SK-N-SH treated with all-trans-retinoic acid at 6 μM for 48 hours (cell line): ENCODE measurements around the gene CABLES1.

ENCODE experiments used
- ATAC-seq: fragments of 200-7000 bp; cut with Tn5 transposase; 3 replicates; pipeline ENCODE4 v1.9.1; 2020; ENCODE audit warnings: mild to moderate bottlenecking, moderate library complexity
- ARNTL ChIP-seq: fragments of 450-650 bp; formaldehyde crosslinking; IDR thresholded peaks from 2 replicates; pipeline ENCODE4 v1.5.0; 2020; ENCODE audit warnings: low read depth, mild to moderate bottlenecking, moderate library complexity, borderline replicate concordance
- BACH2 ChIP-seq: fragments of 250-450 bp; sonication (Bioruptor Pico); IDR thresholded peaks from 2 replicates; pipeline ENCODE4 v1.9.0; 2021; ENCODE audit warnings: mild to moderate bottlenecking, borderline replicate concordance
- CREB5 ChIP-seq: fragments of 250-450 bp; sonication (Bioruptor Pico); IDR thresholded peaks from 2 replicates; pipeline ENCODE4 v1.5.1; 2020; ENCODE audit warnings: low read depth, mild to moderate bottlenecking, moderate library complexity
- CSDC2 ChIP-seq: fragments of 250-450 bp; sonication (Bioruptor Pico); IDR thresholded peaks from 2 replicates; pipeline ENCODE4 v1.5.0; 2020; ENCODE audit warnings: mild to moderate bottlenecking, moderate library complexity
- ESRRG ChIP-seq: fragments of 250-450 bp; sonication (Bioruptor Pico); IDR thresholded peaks from 2 replicates; pipeline ENCODE4 v1.6.1; 2021; ENCODE audit warnings: mild to moderate bottlenecking
- GLIS3 ChIP-seq: fragments of 250-450 bp; sonication (Bioruptor Pico); IDR thresholded peaks from 2 replicates; pipeline ENCODE4 v1.5.0; 2020; ENCODE audit warnings: mild to moderate bottlenecking, moderate library complexity
- ISL1 ChIP-seq: fragments of 250-450 bp; sonication (Bioruptor Pico); IDR thresholded peaks from 2 replicates; pipeline ENCODE4 v2.1.2; 2022; ENCODE audit warnings: mild to moderate bottlenecking, moderate library complexity
- OSR1 ChIP-seq: fragments of 250-450 bp; sonication (Bioruptor Pico); IDR thresholded peaks from 2 replicates; pipeline ENCODE4 v1.8.0; 2022; ENCODE audit warnings: moderate library complexity, mild to moderate bottlenecking, inconsistent platforms
- PATZ1 ChIP-seq: fragments of 250-450 bp; sonication (Bioruptor Pico); IDR thresholded peaks from 2 replicates; pipeline ENCODE4 v1.8.0; 2020; ENCODE audit warnings: mild to moderate bottlenecking, moderate library complexity, borderline replicate concordance
- RARB ChIP-seq: fragments of 250-450 bp; sonication (Bioruptor Pico); IDR thresholded peaks from 2 replicates; pipeline ENCODE4 v1.8.0; 2021; ENCODE audit warnings: mild to moderate bottlenecking, moderate library complexity
- SNAI2 ChIP-seq: fragments of 250-450 bp; sonication (Bioruptor Pico); IDR thresholded peaks from 2 replicates; pipeline ENCODE4 v1.5.0; 2020; ENCODE audit warnings: mild to moderate bottlenecking, moderate library complexity
- TCF4 ChIP-seq: fragments of 250-450 bp; sonication (Bioruptor Pico); IDR thresholded peaks from 2 replicates; pipeline ENCODE4 v1.8.0; 2021; ENCODE audit warnings: mild to moderate bottlenecking, moderate library complexity, borderline replicate concordance
- TOX ChIP-seq: fragments of 250-450 bp; sonication (Bioruptor Pico); IDR thresholded peaks from 2 replicates; pipeline ENCODE4 v1.8.0; 2021; ENCODE audit warnings: mild to moderate bottlenecking, moderate library complexity, borderline replicate concordance
- TSHZ2 ChIP-seq: fragments of 250-450 bp; sonication (Bioruptor Pico); IDR thresholded peaks from 2 replicates; pipeline ENCODE4 v1.5.0; 2020; ENCODE audit warnings: mild to moderate bottlenecking, moderate library complexity
- ZC3H10 ChIP-seq: fragments of 250-450 bp; sonication (Bioruptor Pico); IDR thresholded peaks from 2 replicates; pipeline ENCODE4 v1.5.1; 2021; ENCODE audit warnings: mild to moderate bottlenecking, moderate library complexity
- ZFP3 ChIP-seq: fragments of 250-450 bp; sonication (Bioruptor Pico); IDR thresholded peaks from 2 replicates; pipeline ENCODE4 v1.5.0; 2020; ENCODE audit warnings: mild to moderate bottlenecking, moderate library complexity
- ZFP30 ChIP-seq: fragments of 450-650 bp; formaldehyde crosslinking; IDR thresholded peaks from 2 replicates; pipeline ENCODE4 v1.5.0; 2022; ENCODE audit warnings: mild to moderate bottlenecking, moderate library complexity
- ZNF565 ChIP-seq: fragments of 450-650 bp; formaldehyde crosslinking; conservative IDR thresholded peaks from 2 replicates; pipeline ENCODE4 v1.5.0; 2020; ENCODE audit warnings: low read depth, mild to moderate bottlenecking, moderate library complexity
- ZNF70 ChIP-seq: fragments of 450-650 bp; formaldehyde crosslinking; IDR thresholded peaks from 2 replicates; pipeline ENCODE4 v1.5.0; 2020; ENCODE audit warnings: mild to moderate bottlenecking, moderate library complexity
- ZNF8 ChIP-seq: fragments of 450-650 bp; formaldehyde crosslinking; IDR thresholded peaks from 2 replicates; pipeline ENCODE4 v1.5.0; 2020; ENCODE audit warnings: mild to moderate bottlenecking, moderate library complexity
- TF ChIP-seq, protein P1 (sequence below): fragments of 250-450 bp; sonication (Bioruptor Pico); IDR thresholded peaks from 2 replicates; pipeline ENCODE4 v1.5.1; 2021; ENCODE audit warnings: mild to moderate bottlenecking, moderate library complexity
- TF ChIP-seq, protein P2 (sequence below): fragments of 250-450 bp; sonication (Bioruptor Pico); IDR thresholded peaks from 2 replicates; pipeline ENCODE4 v1.8.0; 2021; ENCODE audit warnings: low read depth, mild to moderate bottlenecking, moderate library complexity, borderline replicate concordance

The CABLES1 gene

DNA sequence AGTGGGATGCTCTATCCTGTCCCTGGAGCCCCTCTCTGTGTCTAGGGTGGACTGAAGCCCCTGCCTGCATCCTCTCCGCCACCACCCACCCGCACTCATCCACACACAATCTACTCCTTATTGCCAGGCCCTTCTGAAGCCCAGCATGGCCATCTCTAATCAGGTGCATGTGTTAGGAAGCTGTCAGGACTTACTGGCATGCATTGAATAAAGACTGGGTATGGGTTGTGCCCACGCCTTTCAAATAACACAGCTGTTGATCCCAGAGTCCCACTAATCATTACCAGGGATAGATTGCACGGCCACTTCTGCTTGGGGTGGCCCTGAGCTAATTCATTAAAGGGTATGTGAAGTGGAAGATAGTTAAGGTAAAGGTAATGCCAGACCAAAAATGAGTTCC is 88.4 kb downstream of the CABLES1 start (continued):
- TF ChIP-seq, protein P1, sequence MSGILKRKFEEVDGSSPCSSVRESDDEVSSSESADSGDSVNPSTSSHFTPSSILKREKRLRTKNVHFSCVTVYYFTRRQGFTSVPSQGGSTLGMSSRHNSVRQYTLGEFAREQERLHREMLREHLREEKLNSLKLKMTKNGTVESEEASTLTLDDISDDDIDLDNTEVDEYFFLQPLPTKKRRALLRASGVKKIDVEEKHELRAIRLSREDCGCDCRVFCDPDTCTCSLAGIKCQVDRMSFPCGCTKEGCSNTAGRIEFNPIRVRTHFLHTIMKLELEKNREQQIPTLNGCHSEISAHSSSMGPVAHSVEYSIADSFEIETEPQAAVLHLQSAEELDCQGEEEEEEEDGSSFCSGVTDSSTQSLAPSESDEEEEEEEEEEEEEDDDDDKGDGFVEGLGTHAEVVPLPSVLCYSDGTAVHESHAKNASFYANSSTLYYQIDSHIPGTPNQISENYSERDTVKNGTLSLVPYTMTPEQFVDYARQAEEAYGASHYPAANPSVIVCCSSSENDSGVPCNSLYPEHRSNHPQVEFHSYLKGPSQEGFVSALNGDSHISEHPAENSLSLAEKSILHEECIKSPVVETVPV (CRISPR knock-in tag), result no peak
- TF ChIP-seq CSDC2 (CRISPR knock-in tag) (no peak), ZFP3 (CRISPR knock-in tag) (no peak), SNAI2 (CRISPR knock-in tag) (no peak)

GRCh38 chr18:23225503-23225902 is 90.2 kb downstream of the CABLES1 start:
- peak; percentile 43 for ATAC-seq
- TF ChIP-seq ZNF70 (CRISPR knock-in tag), result no peak
- TF ChIP-seq OSR1 (CRISPR knock-in tag), result no peak
- no peak for TF ChIP-seq ZFP30 (CRISPR knock-in tag)
- TF ChIP-seq SNAI2 (CRISPR knock-in tag), result no peak
- TF ChIP-seq ZC3H10 (CRISPR knock-in tag), result no peak
- no peak for TF ChIP-seq ISL1 (CRISPR knock-in tag)
- no peak for TF ChIP-seq ZNF8
- TF ChIP-seq CREB5, result no peak
- no peak for TF ChIP-seq ZNF565
- TF ChIP-seq, protein P1 (CRISPR knock-in tag), result no peak
- TF ChIP-seq TCF4 (CRISPR knock-in tag), result no peak
- TF ChIP-seq CSDC2 (CRISPR knock-in tag), result no peak
- TF ChIP-seq RARB, result no peak
- no peak for TF ChIP-seq BACH2 (CRISPR knock-in tag)
- no peak for TF ChIP-seq ARNTL (CRISPR knock-in tag)
- TF ChIP-seq PATZ1, result no peak
- no peak for TF ChIP-seq ZFP3 (CRISPR knock-in tag)
- TF ChIP-seq GLIS3, result no peak
- no peak for TF ChIP-seq ESRRG
- TF ChIP-seq, protein P2, sequence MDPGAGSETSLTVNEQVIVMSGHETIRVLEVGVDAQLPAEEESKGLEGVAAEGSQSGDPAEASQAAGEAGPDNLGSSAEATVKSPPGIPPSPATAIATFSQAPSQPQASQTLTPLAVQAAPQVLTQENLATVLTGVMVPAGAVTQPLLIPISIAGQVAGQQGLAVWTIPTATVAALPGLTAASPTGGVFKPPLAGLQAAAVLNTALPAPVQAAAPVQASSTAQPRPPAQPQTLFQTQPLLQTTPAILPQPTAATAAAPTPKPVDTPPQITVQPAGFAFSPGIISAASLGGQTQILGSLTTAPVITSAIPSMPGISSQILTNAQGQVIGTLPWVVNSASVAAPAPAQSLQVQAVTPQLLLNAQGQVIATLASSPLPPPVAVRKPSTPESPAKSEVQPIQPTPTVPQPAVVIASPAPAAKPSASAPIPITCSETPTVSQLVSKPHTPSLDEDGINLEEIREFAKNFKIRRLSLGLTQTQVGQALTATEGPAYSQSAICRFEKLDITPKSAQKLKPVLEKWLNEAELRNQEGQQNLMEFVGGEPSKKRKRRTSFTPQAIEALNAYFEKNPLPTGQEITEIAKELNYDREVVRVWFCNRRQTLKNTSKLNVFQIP (CRISPR knock-in tag), result no peak
- TF ChIP-seq, all 23 proteins: peak for 0

DNA sequence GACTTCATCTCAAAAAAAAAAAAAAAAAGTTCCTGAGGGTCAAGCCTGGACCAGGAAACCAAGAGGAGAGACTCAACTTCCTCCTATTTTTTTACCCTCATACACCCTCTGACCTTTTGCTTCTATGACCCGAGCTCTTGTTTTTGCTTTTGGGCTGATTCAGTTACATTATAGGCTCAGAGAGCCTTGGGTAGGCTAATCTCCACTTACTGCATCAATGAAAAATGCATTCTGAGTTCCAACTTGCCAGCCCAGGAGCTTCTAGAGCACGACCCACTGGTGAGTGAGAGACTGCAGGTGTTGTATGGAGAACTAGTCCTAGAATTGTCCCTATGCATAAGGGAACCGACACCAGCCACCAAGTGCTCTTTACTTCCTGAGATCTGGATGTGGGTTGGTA is 91.1 kb downstream of the CABLES1 start:
- ATAC-seq, result no peak

More for the DNA sequence above, 91.1 kb downstream of the CABLES1 start:
- TF ChIP-seq SNAI2 (CRISPR knock-in tag) (no peak), ARNTL (CRISPR knock-in tag) (no peak), GLIS3 (no peak), CREB5 (no peak), OSR1 (CRISPR knock-in tag) (no peak), ZFP3 (CRISPR knock-in tag) (no peak), ZC3H10 (CRISPR knock-in tag) (no peak), ISL1 (CRISPR knock-in tag) (no peak), CSDC2 (CRISPR knock-in tag) (no peak), ZNF565 (no peak), TSHZ2 (CRISPR knock-in tag) (no peak), TOX (CRISPR knock-in tag) (no peak), ZNF8 (no peak)
- TF ChIP-seq, protein P2 (CRISPR knock-in tag), result no peak
